ENCODE data around the gene FOXC1.
A peak's percentile ranks its signal among the peaks of the same experiment; 100 is the strongest.

The FOXC1 gene

GRCh38 chr6:1603708-1604107 lies 6.0 kb upstream of the FOXC1 start:
- TF ChIP-seq, protein P1, sequence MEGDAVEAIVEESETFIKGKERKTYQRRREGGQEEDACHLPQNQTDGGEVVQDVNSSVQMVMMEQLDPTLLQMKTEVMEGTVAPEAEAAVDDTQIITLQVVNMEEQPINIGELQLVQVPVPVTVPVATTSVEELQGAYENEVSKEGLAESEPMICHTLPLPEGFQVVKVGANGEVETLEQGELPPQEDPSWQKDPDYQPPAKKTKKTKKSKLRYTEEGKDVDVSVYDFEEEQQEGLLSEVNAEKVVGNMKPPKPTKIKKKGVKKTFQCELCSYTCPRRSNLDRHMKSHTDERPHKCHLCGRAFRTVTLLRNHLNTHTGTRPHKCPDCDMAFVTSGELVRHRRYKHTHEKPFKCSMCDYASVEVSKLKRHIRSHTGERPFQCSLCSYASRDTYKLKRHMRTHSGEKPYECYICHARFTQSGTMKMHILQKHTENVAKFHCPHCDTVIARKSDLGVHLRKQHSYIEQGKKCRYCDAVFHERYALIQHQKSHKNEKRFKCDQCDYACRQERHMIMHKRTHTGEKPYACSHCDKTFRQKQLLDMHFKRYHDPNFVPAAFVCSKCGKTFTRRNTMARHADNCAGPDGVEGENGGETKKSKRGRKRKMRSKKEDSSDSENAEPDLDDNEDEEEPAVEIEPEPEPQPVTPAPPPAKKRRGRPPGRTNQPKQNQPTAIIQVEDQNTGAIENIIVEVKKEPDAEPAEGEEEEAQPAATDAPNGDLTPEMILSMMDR (IDR thresholded peaks at IDR 0.05; ENCODE audit: insufficient read depth, low read depth, low read length, missing control alignments) = no peak
- H3K4me3 ChIP-seq (ENCODE audit: low read depth, low read length) = no peak overlapping the region

GRCh38 chr6:1604158-1605003 lies 5.3 kb upstream of the FOXC1 start:
- H3K4me3 ChIP-seq (ENCODE audit: low read depth, low read length) = peak overlapping the region; percentile 20; the same call in 1 of the 2 replicates
- peak; percentile 66 for DNase-seq (ENCODE audit: low read depth)
- TF ChIP-seq, protein P1 (IDR thresholded peaks at IDR 0.05; ENCODE audit: insufficient read depth, low read depth, low read length, missing control alignments) = peak; percentile 90

More at GRCh38 chr6:1603708-1604107, 6.0 kb upstream of the FOXC1 start:
- no peak for DNase-seq (ENCODE audit: low read depth)

GRCh38 chr6:1605004-1605892 lies 4.5 kb upstream of the FOXC1 start:
- H3K4me3 ChIP-seq (ENCODE audit: low read depth, low read length) = no peak overlapping the region; the same call in 1 of the 2 replicates
- no peak for DNase-seq (ENCODE audit: low read depth)
- TF ChIP-seq, protein P1 (IDR thresholded peaks at IDR 0.05; ENCODE audit: insufficient read depth, low read depth, low read length, missing control alignments) = no peak

- no peak for DNase-seq (ENCODE audit: low read depth)
- H3K4me3 ChIP-seq (ENCODE audit: low read depth, low read length) = no peak overlapping the region
- TF ChIP-seq, protein P1 (IDR thresholded peaks at IDR 0.05; ENCODE audit: insufficient read depth, low read depth, low read length, missing control alignments) = no peak
Observed at GRCh38 chr6:1605893-1606779, 3.6 kb upstream of the FOXC1 start.

GRCh38 chr6:1606780-1607515 lies 2.8 kb upstream of the FOXC1 start:
- no peak for DNase-seq (ENCODE audit: low read depth)
- peak overlapping the region; percentile 3; the same call in 1 of the 2 replicates for H3K4me3 ChIP-seq (ENCODE audit: low read depth, low read length)
- TF ChIP-seq, protein P1 (IDR thresholded peaks at IDR 0.05; ENCODE audit: insufficient read depth, low read depth, low read length, missing control alignments) = no peak

Data from GM12865 (cell line).